Peyer's patch (tissue), 4 donors: ENCODE results near the gene VPS35L. TPM values are rescaled to one million over a fixed set of nuclear protein-coding genes. Genes with fewer than 3 reads are reported as not detected.
A peak's percentile ranks its signal among the peaks of the same experiment; 100 is the strongest.

ENCODE experiments used
- DNase-seq, 3 donors: peaks; one replicate each; pipeline ENCODE4 v3.0.0-alpha.2; 2017 to 2019
- H3K27ac ChIP-seq, 4 donors: fragments of 200-600 bp; sonication (generic); one replicate each; pipeline ENCODE4 v1.5.1; 2016 to 2019
- H3K27me3 ChIP-seq, 2 donors: fragments of 200-600 bp; sonication (generic); one replicate each; pipeline ENCODE4 v1.5.1; 2019
- H3K36me3 ChIP-seq, 3 donors: fragments of 200-600 bp; sonication (generic); one replicate each; pipeline ENCODE4 v1.5.1; 2016 to 2019
- H3K4me1 ChIP-seq, 4 donors: fragments of 200-600 bp; sonication (generic); one replicate each; pipeline ENCODE4 v1.5.1; 2016 to 2019
- H3K4me3 ChIP-seq, 4 donors: fragments of 200-600 bp; sonication (generic); 1 replicate in 3 of 4; 2 replicates in 1 of 4; pipeline ENCODE4 v1.5.1; 2016 to 2019; ENCODE audit warnings: mild to moderate bottlenecking in 1 of 4
- H3K9me3 ChIP-seq, 4 donors: fragments of 200-600 bp; sonication (generic); one replicate each; pipeline ENCODE4 v1.5.1; 2016 to 2019; ENCODE audit warnings: mild to moderate bottlenecking in 1 of 4
- POLR2A ChIP-seq, 2 donors: fragments of 450-650 bp; IDR thresholded peaks; one replicate each; pipeline ENCODE4 v1.5.1; 2017; ENCODE audit warnings: antibody characterized with exemption in 2 of 2, mild to moderate bottlenecking in 2 of 2, moderate library complexity in 2 of 2
- total RNA-seq, 4 donors: library from RNA; depleted of rRNA; stranded (reverse); fragments of >200 nt; gene quantifications; one replicate each; pipeline ENCODE4 v1.1.0, GENCODE V29; 2016
- TF ChIP-seq, protein P1 (sequence below), 6 experiments: fragments of 450-650 bp in 4 of 6; fragments of 200-600 bp in 2 of 6; sonication (generic) in 1 of 6; IDR thresholded peaks; one replicate each; pipeline ENCODE4 v1.5.1; 2017 to 2019; ENCODE audit warnings: antibody characterized with exemption in 6 of 6, mild to moderate bottlenecking in 3 of 6, moderate library complexity in 1 of 6

The VPS35L gene
- total RNA-seq, 4 donors from 2014 or later = 35.2 to 71.8 (median 45.2) TPM

DNA sequence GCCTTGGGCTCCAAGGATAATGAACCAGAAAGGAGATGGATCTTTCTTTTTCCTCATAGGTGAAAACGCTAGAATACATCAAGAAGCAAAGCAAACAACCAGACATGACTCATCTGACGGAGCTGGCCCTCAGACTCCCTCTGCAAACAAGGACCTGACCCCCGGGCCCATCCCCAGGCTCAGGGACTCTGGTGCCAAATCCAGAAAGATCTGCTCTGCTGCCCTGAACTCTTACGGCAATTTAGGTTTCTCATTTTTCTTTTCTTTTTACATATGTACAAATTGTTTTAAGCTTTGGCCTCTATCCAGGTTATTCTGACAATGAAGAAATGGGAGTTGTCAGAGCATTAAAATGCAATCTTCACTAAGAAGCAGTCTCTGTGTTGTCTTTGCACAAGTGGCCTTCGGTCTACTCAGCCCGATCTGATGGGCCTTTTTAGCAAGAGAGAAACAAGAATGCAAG, 144.8 kb downstream of the VPS35L start:
- no peak for TF ChIP-seq POLR2A (IDR thresholded peaks at IDR 0.05)
- TF ChIP-seq, protein P1, sequence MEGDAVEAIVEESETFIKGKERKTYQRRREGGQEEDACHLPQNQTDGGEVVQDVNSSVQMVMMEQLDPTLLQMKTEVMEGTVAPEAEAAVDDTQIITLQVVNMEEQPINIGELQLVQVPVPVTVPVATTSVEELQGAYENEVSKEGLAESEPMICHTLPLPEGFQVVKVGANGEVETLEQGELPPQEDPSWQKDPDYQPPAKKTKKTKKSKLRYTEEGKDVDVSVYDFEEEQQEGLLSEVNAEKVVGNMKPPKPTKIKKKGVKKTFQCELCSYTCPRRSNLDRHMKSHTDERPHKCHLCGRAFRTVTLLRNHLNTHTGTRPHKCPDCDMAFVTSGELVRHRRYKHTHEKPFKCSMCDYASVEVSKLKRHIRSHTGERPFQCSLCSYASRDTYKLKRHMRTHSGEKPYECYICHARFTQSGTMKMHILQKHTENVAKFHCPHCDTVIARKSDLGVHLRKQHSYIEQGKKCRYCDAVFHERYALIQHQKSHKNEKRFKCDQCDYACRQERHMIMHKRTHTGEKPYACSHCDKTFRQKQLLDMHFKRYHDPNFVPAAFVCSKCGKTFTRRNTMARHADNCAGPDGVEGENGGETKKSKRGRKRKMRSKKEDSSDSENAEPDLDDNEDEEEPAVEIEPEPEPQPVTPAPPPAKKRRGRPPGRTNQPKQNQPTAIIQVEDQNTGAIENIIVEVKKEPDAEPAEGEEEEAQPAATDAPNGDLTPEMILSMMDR (IDR thresholded peaks at IDR 0.05) = no peak
- Histone ChIP-seq H3K27me3 (no peaks in the 10 kb centered on the region), H3K27ac (peak overlapping the region in 3 of 4 donors; percentile 2 to 52 (median 31)), H3K4me1 (peaks cover 0 to 46% (median 13%) of the 10 kb centered on the region in 4 donors), H3K36me3 (peaks cover 0 to 41% (median 0%) of the 10 kb centered on the region in 3 donors), H3K9me3 (no peaks in the 10 kb centered on the region), H3K4me3 (no peak overlapping the region)
- DNase-seq = peak in 2 of 3 donors; percentile 63

DNA sequence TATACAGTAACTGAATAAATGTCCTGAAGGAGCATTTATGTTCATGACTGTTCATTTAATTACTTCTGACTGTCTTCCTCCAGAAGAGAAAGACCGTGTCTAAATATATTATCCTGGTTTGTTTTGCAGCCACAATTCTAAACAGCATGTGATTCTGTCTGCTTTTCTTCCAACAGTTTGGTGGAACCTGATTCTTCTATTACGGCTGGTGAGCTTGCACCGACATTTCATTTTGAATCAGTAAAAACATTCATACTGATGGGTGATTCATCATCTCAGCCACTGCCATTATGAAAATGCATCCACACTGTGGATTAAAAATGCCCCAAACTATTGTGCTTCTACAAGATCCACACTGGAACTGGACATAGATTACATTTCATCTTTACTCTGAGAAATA, 145.6 kb downstream of the VPS35L start:
- peaks cover 0 to 40% (median 13%) of the 10 kb centered on the region in 4 donors for H3K4me1 ChIP-seq
- H3K4me3 ChIP-seq = no peak overlapping the region
- H3K27me3 ChIP-seq = no peaks in the 10 kb centered on the region
- no peaks in the 10 kb centered on the region for H3K9me3 ChIP-seq
- H3K36me3 ChIP-seq = peaks cover 0 to 49% (median 0%) of the 10 kb centered on the region in 3 donors
- TF ChIP-seq POLR2A (IDR thresholded peaks at IDR 0.05) = no peak
- TF ChIP-seq, protein P1 (IDR thresholded peaks at IDR 0.05) = no peak
- no peak for DNase-seq
- H3K27ac ChIP-seq = peak overlapping the region in 2 of 4 donors; percentile 2 to 52

DNA sequence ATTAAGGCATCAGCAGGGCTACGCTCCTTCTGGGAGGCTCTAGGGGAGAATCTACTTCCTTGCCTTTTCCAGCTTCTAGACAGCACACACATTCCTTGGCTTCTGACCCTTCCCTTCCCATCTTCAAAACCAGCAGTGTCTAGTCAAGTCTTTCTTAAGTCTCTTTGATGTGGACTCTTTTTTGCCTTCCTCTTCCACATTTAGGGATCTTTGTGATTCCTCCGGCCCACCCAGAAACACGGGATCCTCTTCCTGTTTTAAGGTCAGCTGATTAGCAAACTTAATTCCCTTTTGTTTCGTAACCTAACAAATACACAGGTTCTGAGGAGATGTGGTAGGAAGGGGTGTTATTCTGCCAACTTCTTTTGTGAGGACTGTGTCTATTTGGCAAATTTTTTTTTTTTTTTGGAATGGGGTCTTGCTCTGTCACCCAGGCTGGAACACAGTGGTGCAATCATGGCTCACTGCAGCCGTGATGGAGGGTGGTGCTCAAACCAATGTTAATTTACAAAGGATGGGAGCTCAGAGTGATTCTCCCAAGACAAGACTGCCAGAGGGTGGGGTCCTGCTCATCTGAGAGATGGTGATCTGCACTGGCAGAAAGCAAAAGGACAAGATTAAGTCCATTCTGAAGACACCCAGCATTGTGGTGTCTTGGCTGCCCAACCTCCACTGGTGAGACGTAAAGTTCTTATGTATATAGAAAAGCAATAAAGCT, 147.8 kb downstream of the VPS35L start:
- Histone ChIP-seq H3K27ac (peak overlapping the region in 3 of 4 donors; percentile 40 to 79 (median 69)), H3K9me3 (no peaks in the 10 kb centered on the region), H3K4me3 (no peak overlapping the region), H3K36me3 (peaks cover 0 to 58% (median 0%) of the 10 kb centered on the region in 3 donors), H3K27me3 (no peaks in the 10 kb centered on the region), H3K4me1 (peaks cover 0 to 20% (median 3%) of the 10 kb centered on the region in 4 donors)
- TF ChIP-seq, protein P1 (IDR thresholded peaks at IDR 0.05) = no peak
- TF ChIP-seq POLR2A (IDR thresholded peaks at IDR 0.05) = no peak
- DNase-seq = no peak

DNA sequence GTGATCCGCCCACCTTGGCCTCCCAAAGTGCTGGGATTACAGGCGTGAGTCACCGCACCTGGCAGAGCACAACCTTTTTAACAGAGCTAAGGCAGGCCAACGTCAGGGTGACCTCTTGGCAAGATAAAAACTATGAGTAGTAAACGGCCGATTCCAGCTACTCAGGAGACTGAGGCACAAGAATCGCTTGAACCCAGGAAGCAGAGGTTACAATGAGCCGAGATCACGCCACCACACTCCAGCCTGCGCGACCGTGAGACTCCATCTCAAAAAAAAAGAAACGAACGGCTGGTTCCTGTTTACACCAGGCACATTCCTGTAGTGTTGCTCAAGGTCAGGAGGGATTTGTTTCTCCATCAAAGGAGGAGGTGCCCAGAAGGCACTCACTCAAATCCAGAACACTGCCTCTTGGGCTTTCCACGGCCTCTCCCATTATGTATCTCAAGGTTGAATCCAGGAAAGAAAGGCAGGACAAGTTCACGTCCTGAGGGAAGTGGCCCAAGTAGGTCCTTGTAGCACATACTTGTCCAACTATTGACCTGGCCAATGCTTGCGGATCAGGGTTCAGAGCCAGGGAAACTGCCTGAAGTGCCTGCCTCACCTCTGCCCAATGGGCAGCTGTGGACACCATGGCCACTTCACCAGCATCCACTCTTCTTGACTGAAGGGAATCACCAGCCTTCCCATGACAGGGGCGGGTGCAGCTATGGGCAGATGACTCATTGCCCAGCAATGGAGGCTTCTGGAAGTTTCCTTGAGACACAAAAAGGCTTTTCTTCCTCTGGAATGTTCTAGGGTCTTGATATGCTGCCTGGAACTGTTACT, 149.0 kb downstream of the VPS35L start:
- H3K4me3 ChIP-seq = no peak overlapping the region
- DNase-seq = no peak
- TF ChIP-seq, protein P1 (IDR thresholded peaks at IDR 0.05) = no peak
- TF ChIP-seq POLR2A (IDR thresholded peaks at IDR 0.05) = no peak
- H3K4me1 ChIP-seq = peaks cover 0 to 15% (median 3%) of the 10 kb centered on the region in 4 donors
- peaks cover 0 to 70% (median 0%) of the 10 kb centered on the region in 3 donors for H3K36me3 ChIP-seq
- H3K27me3 ChIP-seq = no peaks in the 10 kb centered on the region
- no peaks in the 10 kb centered on the region for H3K9me3 ChIP-seq
- peak overlapping the region; percentile 25 to 79 (median 59) for H3K27ac ChIP-seq

DNA sequence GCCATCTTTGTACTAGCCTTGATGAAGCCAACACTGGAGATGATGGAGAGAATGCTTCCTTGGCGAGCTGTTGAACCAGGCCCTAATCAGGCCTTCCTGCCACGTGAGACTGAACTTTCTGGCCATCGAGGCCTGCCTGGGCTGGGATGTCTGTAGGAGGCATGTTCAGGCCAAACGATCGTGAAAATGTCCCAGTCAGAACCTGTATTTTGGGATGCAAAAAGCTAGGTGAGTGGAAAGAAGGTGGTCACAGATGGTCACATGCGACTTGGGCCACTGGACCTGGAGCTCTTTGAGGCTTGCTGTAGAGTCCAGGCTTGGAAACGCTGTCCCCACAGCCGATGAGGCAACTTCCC, 149.6 kb downstream of the VPS35L start:
- no peak for DNase-seq
- Histone ChIP-seq H3K27me3 (no peaks in the 10 kb centered on the region), H3K36me3 (peaks cover 0 to 72% (median 0%) of the 10 kb centered on the region in 3 donors), H3K9me3 (no peaks in the 10 kb centered on the region), H3K4me3 (no peak overlapping the region), H3K27ac (peak overlapping the region; percentile 25 to 79 (median 59)), H3K4me1 (peaks cover 0 to 10% (median under 1%) of the 10 kb centered on the region in 4 donors)
- TF ChIP-seq POLR2A (IDR thresholded peaks at IDR 0.05) = no peak
- TF ChIP-seq, protein P1 (IDR thresholded peaks at IDR 0.05) = no peak
